Measurements from ENCODE around the gene ZNF324. TPM values are rescaled to one million over a fixed set of nuclear protein-coding genes. Genes with fewer than 3 reads are reported as not detected.
"Not testable (repeated sequence)": the region's sequence is repeated elsewhere in the genome, so short reads cannot be mapped to it uniquely, and the experiment has no call there.

The ZNF324 gene
- total RNA-seq, 1 donor from 2014 or later = 10.5 TPM

DNA sequence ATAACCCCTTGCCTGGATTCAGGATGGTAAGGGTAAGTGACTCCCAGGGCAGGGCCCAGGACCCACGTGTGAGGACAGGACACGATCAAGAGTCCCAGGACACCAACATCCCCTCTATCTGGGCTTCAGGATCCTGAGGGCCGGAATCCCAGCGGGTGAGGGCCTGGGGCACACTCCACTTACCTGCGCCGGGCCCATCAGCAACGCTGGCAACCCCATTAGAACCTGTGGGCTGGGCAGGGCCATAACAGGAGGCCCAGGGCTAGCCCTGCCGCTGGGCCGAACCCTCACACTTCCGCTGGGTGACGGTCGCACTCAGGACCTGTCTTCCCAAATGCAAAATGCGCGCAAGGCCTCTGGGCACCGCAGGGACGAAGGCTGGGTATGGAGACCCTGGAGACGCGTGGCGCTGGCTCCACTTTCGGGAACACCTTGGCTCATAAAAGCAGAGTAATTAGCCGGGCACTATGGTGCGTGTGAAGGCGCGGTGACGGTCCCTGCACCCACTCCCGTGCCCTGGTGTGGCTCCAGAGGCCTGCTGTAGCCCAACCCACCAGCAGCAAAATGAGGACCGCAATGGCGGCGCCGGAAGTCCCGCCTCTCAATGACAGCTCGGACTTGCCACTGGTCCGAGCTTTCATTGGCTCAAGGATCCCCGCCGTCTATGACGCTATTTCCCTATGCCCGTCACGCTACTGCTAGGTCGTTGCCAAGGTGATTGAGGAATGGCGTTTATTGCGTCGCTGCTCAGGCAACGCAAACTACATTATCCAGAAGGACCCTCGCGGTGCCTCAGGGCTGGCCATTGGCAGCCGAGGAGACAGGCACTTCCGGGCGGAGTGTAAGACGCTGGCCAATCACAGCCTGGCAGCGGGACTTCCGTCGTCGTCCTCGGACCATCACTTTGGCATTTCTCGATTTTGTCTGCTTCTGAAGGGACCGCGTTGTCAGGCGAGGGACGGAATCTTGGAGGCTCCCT lies 27.0 kb upstream of the ZNF324 start, which contains the start of gene ZNF132:
ZNF132 (minus strand) TSS at position 578 of the 979 bp plus-strand sequence; CDS start at position 246, 332 bp downstream.
- H3K4me3 Mint-ChIP-seq (ENCODE audit: unreplicated experiment) = peak within 1 kb of the TSS; percentile 76
- TF ChIP-seq, protein P1, sequence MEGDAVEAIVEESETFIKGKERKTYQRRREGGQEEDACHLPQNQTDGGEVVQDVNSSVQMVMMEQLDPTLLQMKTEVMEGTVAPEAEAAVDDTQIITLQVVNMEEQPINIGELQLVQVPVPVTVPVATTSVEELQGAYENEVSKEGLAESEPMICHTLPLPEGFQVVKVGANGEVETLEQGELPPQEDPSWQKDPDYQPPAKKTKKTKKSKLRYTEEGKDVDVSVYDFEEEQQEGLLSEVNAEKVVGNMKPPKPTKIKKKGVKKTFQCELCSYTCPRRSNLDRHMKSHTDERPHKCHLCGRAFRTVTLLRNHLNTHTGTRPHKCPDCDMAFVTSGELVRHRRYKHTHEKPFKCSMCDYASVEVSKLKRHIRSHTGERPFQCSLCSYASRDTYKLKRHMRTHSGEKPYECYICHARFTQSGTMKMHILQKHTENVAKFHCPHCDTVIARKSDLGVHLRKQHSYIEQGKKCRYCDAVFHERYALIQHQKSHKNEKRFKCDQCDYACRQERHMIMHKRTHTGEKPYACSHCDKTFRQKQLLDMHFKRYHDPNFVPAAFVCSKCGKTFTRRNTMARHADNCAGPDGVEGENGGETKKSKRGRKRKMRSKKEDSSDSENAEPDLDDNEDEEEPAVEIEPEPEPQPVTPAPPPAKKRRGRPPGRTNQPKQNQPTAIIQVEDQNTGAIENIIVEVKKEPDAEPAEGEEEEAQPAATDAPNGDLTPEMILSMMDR (IDR thresholded peaks at IDR 0.05; ENCODE audit: unreplicated experiment) = no peak
- H3K9me3 Mint-ChIP-seq (ENCODE audit: unreplicated experiment) = peaks cover 15% of the 10 kb centered on the region
- peaks cover 32% of the 10 kb centered on the region for H3K36me3 Mint-ChIP-seq (ENCODE audit: low read depth, unreplicated experiment)
- DNase-seq (ENCODE audit: low spot score) = peak; percentile 42
- peaks cover 14% of the 10 kb centered on the region for H3K27me3 Mint-ChIP-seq (ENCODE audit: unreplicated experiment)
- no peaks in the 10 kb centered on the region for H3K4me1 Mint-ChIP-seq (ENCODE audit: unreplicated experiment)
- no peak within 1 kb of the TSS for H3K27ac Mint-ChIP-seq (ENCODE audit: unreplicated experiment)

DNA sequence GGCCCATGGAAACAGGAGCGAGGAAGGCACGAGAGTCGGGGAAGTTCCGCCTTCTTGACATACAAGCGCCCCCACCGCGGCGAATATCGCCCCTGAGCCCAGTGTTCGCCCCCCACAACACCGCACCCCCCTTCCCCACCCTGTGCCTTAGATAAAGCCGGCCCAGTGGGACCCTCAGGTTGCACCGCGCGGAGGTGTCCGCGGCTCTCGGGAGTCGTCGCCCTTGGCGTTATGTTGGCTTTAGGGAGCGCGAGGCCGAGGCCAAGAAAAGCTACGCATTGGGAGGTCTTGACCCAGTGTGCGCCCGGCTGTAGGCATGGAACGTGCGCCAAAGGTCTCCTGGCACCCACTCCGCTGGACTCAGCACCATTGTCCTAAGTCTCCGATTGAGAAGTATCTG lies 26.3 kb upstream of the ZNF324 start:
- Mint-ChIP-seq H3K9me3 (ENCODE audit: unreplicated experiment) (peaks cover 15% of the 10 kb centered on the region), H3K4me1 (ENCODE audit: unreplicated experiment) (no peaks in the 10 kb centered on the region), H3K36me3 (ENCODE audit: low read depth, unreplicated experiment) (peaks cover 32% of the 10 kb centered on the region), H3K27me3 (ENCODE audit: unreplicated experiment) (peaks cover 14% of the 10 kb centered on the region), H3K4me3 (ENCODE audit: unreplicated experiment) (peak overlapping the region; percentile 76), H3K27ac (ENCODE audit: unreplicated experiment) (no peak overlapping the region)
- no peak for DNase-seq (ENCODE audit: low spot score)
- TF ChIP-seq, protein P1 (IDR thresholded peaks at IDR 0.05; ENCODE audit: unreplicated experiment) = no peak

DNA sequence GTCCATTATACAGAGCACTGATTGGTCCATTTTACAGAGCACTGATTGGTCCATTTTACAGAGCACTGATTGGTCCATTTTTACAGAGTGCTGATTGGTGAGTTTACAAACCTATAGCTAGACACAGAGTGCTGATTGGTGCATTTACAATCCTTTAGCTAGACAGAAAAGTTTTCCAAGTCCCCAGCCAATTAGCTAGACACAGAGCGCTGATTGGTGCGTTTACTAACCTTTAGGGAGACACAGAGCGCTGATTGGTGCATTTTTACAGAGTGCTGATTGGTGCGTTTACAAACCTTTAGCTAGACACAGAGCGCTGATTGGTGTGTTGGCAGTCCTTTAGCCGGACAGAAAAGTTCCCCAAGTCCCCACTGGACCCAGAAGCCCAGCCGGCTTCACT lies 23.9 kb upstream of the ZNF324 start:
- Mint-ChIP-seq H3K27me3 (ENCODE audit: unreplicated experiment) (peaks cover 17% of the 10 kb centered on the region), H3K9me3 (ENCODE audit: unreplicated experiment) (peaks cover 11% of the 10 kb centered on the region), H3K36me3 (ENCODE audit: low read depth, unreplicated experiment) (peaks cover 23% of the 10 kb centered on the region)
- H3K4me3 Mint-ChIP-seq (ENCODE audit: unreplicated experiment); H3K4me1 Mint-ChIP-seq (ENCODE audit: unreplicated experiment); DNase-seq (ENCODE audit: low spot score); H3K27ac Mint-ChIP-seq (ENCODE audit: unreplicated experiment): not testable (repeated sequence)

- H3K4me1 Mint-ChIP-seq (ENCODE audit: unreplicated experiment); H3K27ac Mint-ChIP-seq (ENCODE audit: unreplicated experiment); H3K4me3 Mint-ChIP-seq (ENCODE audit: unreplicated experiment); DNase-seq (ENCODE audit: low spot score); H3K9me3 Mint-ChIP-seq (ENCODE audit: unreplicated experiment); H3K27me3 Mint-ChIP-seq (ENCODE audit: unreplicated experiment): not testable (repeated sequence)
- H3K36me3 Mint-ChIP-seq (ENCODE audit: low read depth, unreplicated experiment) = peaks cover 15% of the 10 kb centered on the region
Measured at GRCh38 chr19:58448860-58449259, 18.0 kb upstream of the ZNF324 start.

GRCh38 chr19:58449980-58450379 lies 16.9 kb upstream of the ZNF324 start:
- not testable (repeated sequence) for H3K4me3 Mint-ChIP-seq (ENCODE audit: unreplicated experiment); H3K4me1 Mint-ChIP-seq (ENCODE audit: unreplicated experiment); H3K27me3 Mint-ChIP-seq (ENCODE audit: unreplicated experiment); DNase-seq (ENCODE audit: low spot score); H3K27ac Mint-ChIP-seq (ENCODE audit: unreplicated experiment); H3K9me3 Mint-ChIP-seq (ENCODE audit: unreplicated experiment)
- H3K36me3 Mint-ChIP-seq (ENCODE audit: low read depth, unreplicated experiment) = peaks cover 20% of the 10 kb centered on the region

GRCh38 chr19:58450856-58451357 lies 16.0 kb upstream of the ZNF324 start:
- TF ChIP-seq, protein P1 (IDR thresholded peaks at IDR 0.05; ENCODE audit: unreplicated experiment) = no peak
- peak overlapping the region; percentile 90 for H3K4me3 Mint-ChIP-seq (ENCODE audit: unreplicated experiment)
- peaks cover 6% of the 10 kb centered on the region for H3K9me3 Mint-ChIP-seq (ENCODE audit: unreplicated experiment)
- H3K36me3 Mint-ChIP-seq (ENCODE audit: low read depth, unreplicated experiment) = peaks cover 20% of the 10 kb centered on the region
- peak overlapping the region; percentile 83 for H3K27ac Mint-ChIP-seq (ENCODE audit: unreplicated experiment)
- H3K27me3 Mint-ChIP-seq (ENCODE audit: unreplicated experiment) = peaks cover 9% of the 10 kb centered on the region
- peaks cover 6% of the 10 kb centered on the region for H3K4me1 Mint-ChIP-seq (ENCODE audit: unreplicated experiment)
- DNase-seq (ENCODE audit: low spot score) = no peak
